ENCODE results near the gene CDH24. TPM values are rescaled to one million over a fixed set of nuclear protein-coding genes. Genes with fewer than 3 reads are reported as not detected.

Gene CDH24
- total and polyA plus RNA-seq, 8 donors = 1.2 to 14.3 (median 3.7) TPM; not detected in 1

- DNase-seq = peak in 1 of 2 donors; percentile 70
- H3K4me1 ChIP-seq = peaks cover 12 to 30% (median 23%) of the 10 kb centered on the region in 4 donors
- no peak overlapping the region for H3K27ac ChIP-seq
- H3K36me3 ChIP-seq = peaks cover 20 to 23% (median 22%) of the 10 kb centered on the region in 4 donors
- H3K9me3 ChIP-seq = no peaks in the 10 kb centered on the region
- H3K4me3 ChIP-seq = no peak overlapping the region
- TF ChIP-seq POLR2AphosphoS5 (IDR thresholded peaks at IDR 0.05) (no peak), POLR2A (IDR thresholded peaks at IDR 0.05) (no peak), EP300 (IDR thresholded peaks at IDR 0.05) (no peak), CTCF (IDR thresholded peaks at IDR 0.05) (no peak)
- WGBS, 5 donors = 52 to 100% (median 66%) methylated on average over 1 to 6 of the region's 6 CpGs
- intact Hi-C loops (cut with DNase I; ENCODE audit: low total_unique reads) = no loop called here
- H3K27me3 ChIP-seq = no peaks in the 10 kb centered on the region
Measured at GRCh38 chr14:23055621-23056144, 1.6 kb downstream of the CDH24 start.

GRCh38 chr14:23055147-23055550 lies 2.2 kb downstream of the CDH24 start:
- Histone ChIP-seq H3K27ac (no peak overlapping the region), H3K36me3 (peaks cover 15 to 18% (median 17%) of the 10 kb centered on the region in 4 donors), H3K27me3 (no peaks in the 10 kb centered on the region), H3K4me3 (no peak overlapping the region), H3K4me1 (peaks cover 12 to 30% (median 23%) of the 10 kb centered on the region in 4 donors), H3K9me3 (no peaks in the 10 kb centered on the region)
- intact Hi-C loops (cut with DNase I; ENCODE audit: low total_unique reads) = no loop called here
- no peak for DNase-seq
- WGBS, 5 donors = 96 to 99% (median 97%) methylated on average over 11 to 12 of the region's 12 CpGs
- no peak for TF ChIP-seq EP300 (IDR thresholded peaks at IDR 0.05)
- no peak for TF ChIP-seq POLR2AphosphoS5 (IDR thresholded peaks at IDR 0.05)
- no peak for TF ChIP-seq POLR2A (IDR thresholded peaks at IDR 0.05)
- TF ChIP-seq CTCF (IDR thresholded peaks at IDR 0.05) = no peak

- Histone ChIP-seq H3K4me3 (no peak overlapping the region), H3K27me3 (no peaks in the 10 kb centered on the region), H3K4me1 (peaks cover 12 to 30% (median 23%) of the 10 kb centered on the region in 4 donors), H3K9me3 (no peaks in the 10 kb centered on the region), H3K36me3 (peaks cover 5 to 9% (median 7%) of the 10 kb centered on the region in 4 donors), H3K27ac (no peak overlapping the region)
- TF ChIP-seq POLR2AphosphoS5 (IDR thresholded peaks at IDR 0.05) (no peak), CTCF (IDR thresholded peaks at IDR 0.05) (peak in 1 of 7 experiments; percentile 8), POLR2A (IDR thresholded peaks at IDR 0.05) (no peak), EP300 (IDR thresholded peaks at IDR 0.05) (no peak)
- intact Hi-C loops (cut with DNase I; ENCODE audit: low total_unique reads) = no loop called here
- DNase-seq = no peak
- WGBS, 5 donors = 75 to 79% (median 77%) methylated on average over 14 to 17 of the region's 17 CpGs
Measured at GRCh38 chr14:23054000-23054811, 3.1 kb downstream of the CDH24 start.

GRCh38 chr14:23053426-23053825 lies 3.9 kb downstream of the CDH24 start:
- Histone ChIP-seq H3K36me3 (peaks cover 0 to under 1% (median 0%) of the 10 kb centered on the region in 4 donors), H3K4me1 (peaks cover 12 to 28% (median 23%) of the 10 kb centered on the region in 4 donors), H3K27me3 (no peaks in the 10 kb centered on the region), H3K4me3 (no peak overlapping the region), H3K27ac (no peak overlapping the region), H3K9me3 (no peaks in the 10 kb centered on the region)
- TF ChIP-seq POLR2AphosphoS5 (IDR thresholded peaks at IDR 0.05) (no peak), EP300 (IDR thresholded peaks at IDR 0.05) (no peak), POLR2A (IDR thresholded peaks at IDR 0.05) (no peak), CTCF (IDR thresholded peaks at IDR 0.05) (no peak)
- intact Hi-C loops (cut with DNase I; ENCODE audit: low total_unique reads) = no loop called here
- 93 to 97% (median 96%) methylated on average over 7 to 10 of the region's 10 CpGs for WGBS, 5 donors
- no peak for DNase-seq

All from stomach (tissue), 9 donors.